Bronchial epithelial cell (primary cell): ENCODE data around the gene F3. TPM values are rescaled to one million over a fixed set of nuclear protein-coding genes. Genes with fewer than 3 reads are reported as not detected.
A peak's percentile ranks its signal among the peaks of the same experiment; 100 is the strongest.

Experiments
- DNase-seq: peaks from one replicate; pipeline ENCODE4 v3.0.0-alpha.2; 2010; ENCODE audit warnings: low read depth
- FAIRE-seq: peaks from 2 replicates; lab custom pipeline; 2011; peaks lifted over from hg19 to GRCh38; lab: Jason Lieb, UNC
- H3K27me3 ChIP-seq: 2 replicates; pipeline ENCODE4 v1.5.1; 2011; ENCODE audit warnings: low read length; ENCODE audit not compliant: control insufficient read depth, insufficient read depth
- H3K36me3 ChIP-seq: 2 replicates; pipeline ENCODE4 v1.5.1; 2011; ENCODE audit warnings: low read length; ENCODE audit not compliant: control insufficient read depth, insufficient read depth
- H3K4me3 ChIP-seq: 2 replicates; pipeline ENCODE4 v1.5.1; 2011; ENCODE audit warnings: mild to moderate bottlenecking, low read depth, low read length, control low read depth
- total RNA-seq: library from RNA; depleted of rRNA; stranded (reverse); fragments of >200 nt; gene quantifications from 2 replicates; pipeline ENCODE4 v1.2.1, GENCODE V29; 2014
- TF ChIP-seq, protein P1 (sequence below): IDR thresholded peaks from 2 replicates; pipeline ENCODE4 v1.5.1; 2011; ENCODE audit warnings: mild to moderate bottlenecking, moderate library complexity, low read length, control low read depth, inconsistent platforms; ENCODE audit not compliant: insufficient read depth, severe bottlenecking

The F3 gene
- total RNA-seq, 1 donor from 2014 or later, result 618 TPM

DNA sequence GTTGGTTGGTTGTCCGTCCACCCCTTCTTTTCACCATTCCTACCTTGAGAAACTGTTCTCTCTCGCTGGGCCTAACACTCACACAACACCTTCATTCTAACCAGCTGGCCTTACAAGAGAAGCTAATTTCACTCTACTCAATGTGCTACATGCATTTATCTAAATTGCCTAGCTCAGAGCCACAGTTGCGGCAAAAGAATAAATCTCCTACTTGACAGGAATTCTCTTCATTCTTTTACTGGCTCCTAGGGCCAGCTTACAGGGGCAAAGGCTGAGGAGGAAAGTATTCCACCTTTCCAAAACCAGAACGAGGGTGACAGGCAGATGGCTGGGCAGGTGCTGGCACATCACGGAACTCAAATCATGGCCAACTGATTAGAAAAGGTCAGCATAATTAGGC is 6.5 kb downstream of the F3 start:
- no peaks in the 10 kb centered on the region for H3K27me3 ChIP-seq
- peak; percentile 38 for DNase-seq
- no peak for FAIRE-seq
- no peak overlapping the region for H3K4me3 ChIP-seq
- TF ChIP-seq, protein P1, sequence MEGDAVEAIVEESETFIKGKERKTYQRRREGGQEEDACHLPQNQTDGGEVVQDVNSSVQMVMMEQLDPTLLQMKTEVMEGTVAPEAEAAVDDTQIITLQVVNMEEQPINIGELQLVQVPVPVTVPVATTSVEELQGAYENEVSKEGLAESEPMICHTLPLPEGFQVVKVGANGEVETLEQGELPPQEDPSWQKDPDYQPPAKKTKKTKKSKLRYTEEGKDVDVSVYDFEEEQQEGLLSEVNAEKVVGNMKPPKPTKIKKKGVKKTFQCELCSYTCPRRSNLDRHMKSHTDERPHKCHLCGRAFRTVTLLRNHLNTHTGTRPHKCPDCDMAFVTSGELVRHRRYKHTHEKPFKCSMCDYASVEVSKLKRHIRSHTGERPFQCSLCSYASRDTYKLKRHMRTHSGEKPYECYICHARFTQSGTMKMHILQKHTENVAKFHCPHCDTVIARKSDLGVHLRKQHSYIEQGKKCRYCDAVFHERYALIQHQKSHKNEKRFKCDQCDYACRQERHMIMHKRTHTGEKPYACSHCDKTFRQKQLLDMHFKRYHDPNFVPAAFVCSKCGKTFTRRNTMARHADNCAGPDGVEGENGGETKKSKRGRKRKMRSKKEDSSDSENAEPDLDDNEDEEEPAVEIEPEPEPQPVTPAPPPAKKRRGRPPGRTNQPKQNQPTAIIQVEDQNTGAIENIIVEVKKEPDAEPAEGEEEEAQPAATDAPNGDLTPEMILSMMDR, result no peak
- H3K36me3 ChIP-seq, result peaks cover 27% of the 10 kb centered on the region

- no peaks in the 10 kb centered on the region for H3K27me3 ChIP-seq
- peaks cover 20% of the 10 kb centered on the region for H3K36me3 ChIP-seq
- TF ChIP-seq, protein P1, result peak; percentile 16
- FAIRE-seq, result no peak
- DNase-seq, result peak; percentile 54
- H3K4me3 ChIP-seq, result no peak overlapping the region
These were observed 9.5 kb downstream of the F3 start for GRCh38 chr1:94532077-94532476.

GRCh38 chr1:94531664-94532063 is 9.9 kb downstream of the F3 start:
- DNase-seq, result peak; percentile 50
- Histone ChIP-seq H3K4me3 (no peak overlapping the region), H3K36me3 (peaks cover 16% of the 10 kb centered on the region), H3K27me3 (no peaks in the 10 kb centered on the region)
- no peak for FAIRE-seq
- TF ChIP-seq, protein P1, result no peak

- TF ChIP-seq, protein P1, result no peak
- H3K27me3 ChIP-seq, result no peaks in the 10 kb centered on the region
- no peak overlapping the region for H3K4me3 ChIP-seq
- FAIRE-seq, result no peak
- DNase-seq, result peak; percentile 57
- peaks cover 9% of the 10 kb centered on the region for H3K36me3 ChIP-seq
These were observed 11.1 kb downstream of the F3 start for GRCh38 chr1:94530373-94530878.

DNA sequence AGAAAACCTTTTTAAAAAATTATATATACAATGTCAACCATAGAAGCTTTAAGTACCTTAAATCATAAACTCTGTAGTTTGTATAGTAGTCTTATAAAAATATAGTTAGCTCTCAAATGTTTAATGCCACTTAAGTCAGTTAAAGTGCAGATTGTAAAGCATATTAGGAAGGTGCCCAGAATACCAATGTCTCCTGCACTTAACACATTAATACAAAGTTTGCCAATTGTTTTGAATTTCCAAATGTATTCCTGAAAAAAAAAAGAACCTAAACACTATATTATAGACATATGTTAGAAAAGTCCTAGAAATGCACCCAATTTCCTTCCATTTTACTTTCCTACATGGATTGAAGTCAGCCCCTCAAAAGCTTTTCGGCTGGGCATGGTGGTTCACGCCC is 12.1 kb downstream of the F3 start:
- peaks cover 3% of the 10 kb centered on the region for H3K36me3 ChIP-seq
- H3K4me3 ChIP-seq, result no peak overlapping the region
- FAIRE-seq (no peak), DNase-seq (peak; percentile 60)
- TF ChIP-seq, protein P1, result no peak
- H3K27me3 ChIP-seq, result no peaks in the 10 kb centered on the region

DNA sequence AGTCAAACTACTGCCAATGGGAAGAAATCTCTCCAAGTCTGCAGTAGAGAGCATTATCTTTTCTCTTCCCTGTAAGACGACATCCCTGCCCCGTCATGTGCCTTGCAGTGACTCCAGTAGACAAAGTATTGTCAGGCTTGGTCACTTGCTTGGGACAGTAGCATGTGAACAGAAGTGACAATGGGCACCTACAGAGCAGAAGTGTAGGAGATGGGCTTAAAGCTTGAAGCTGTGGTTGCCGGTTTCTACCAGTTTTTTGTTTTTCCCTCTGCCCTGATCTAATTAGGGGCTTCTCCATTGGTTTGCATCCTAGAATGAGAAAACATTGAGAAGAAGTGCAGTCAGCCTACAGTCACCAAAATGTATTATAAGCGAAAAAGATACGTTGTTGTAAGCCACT is 12.7 kb downstream of the F3 start:
- DNase-seq (no peak), FAIRE-seq (no peak)
- Histone ChIP-seq H3K36me3 (peaks cover 3% of the 10 kb centered on the region), H3K27me3 (no peaks in the 10 kb centered on the region), H3K4me3 (no peak overlapping the region)
- TF ChIP-seq, protein P1, result no peak
